Activated CD4-positive, alpha-beta memory T cell treated with anti-CD3 and anti-CD28 coated beads for 36 hours (primary cell): ENCODE measurements around the gene CABP2. TPM values are rescaled to one million over a fixed set of nuclear protein-coding genes. Genes with fewer than 3 reads are reported as not detected.

ENCODE experiments used
- CTCF ChIA-PET: fragments of 350-600 bp; sonication (Branson Sonifier 250); formaldehyde crosslinking; loops from one replicate; lab custom pipeline; 2021; ENCODE audit warnings: antibody characterized with exemption, inconsistent platforms; lab: Charles Lee
- POLR2A ChIA-PET: fragments of 350-600 bp; sonication (Branson Sonifier 250); formaldehyde crosslinking; loops from one replicate; lab custom pipeline; 2021; ENCODE audit warnings: antibody characterized with exemption; lab: Charles Lee
- DNase-seq: peaks from one replicate; pipeline ENCODE4 v3.0.0-alpha.2; 2020
- H3K27ac Mint-ChIP-seq: one replicate; pipeline ENCODE4 v1.8.0; 2021; ENCODE audit warnings: mixed read lengths
- H3K27me3 Mint-ChIP-seq: one replicate; pipeline ENCODE4 v1.8.0; 2021; ENCODE audit warnings: mixed read lengths
- H3K36me3 Mint-ChIP-seq: one replicate; pipeline ENCODE4 v1.8.0; 2021; ENCODE audit warnings: mixed read lengths
- H3K4me1 Mint-ChIP-seq: one replicate; pipeline ENCODE4 v1.8.0; 2021; ENCODE audit warnings: low read depth, mixed read lengths
- H3K4me3 Mint-ChIP-seq: one replicate; pipeline ENCODE4 v1.8.0; 2021; ENCODE audit warnings: mild to moderate bottlenecking, mixed read lengths
- H3K9me3 Mint-ChIP-seq: one replicate; pipeline ENCODE4 v1.8.0; 2021; ENCODE audit warnings: mixed read lengths
- intact Hi-C: fragments of 100-400 bp; cut with micrococcal nuclease; formaldehyde crosslinking; loops from one replicate; pipeline ENCODE4 v1.15.1; 2023
- total RNA-seq, 2 experiments: library from RNA; stranded (reverse); gene quantifications; one replicate each; pipeline ENCODE4 v1.2.3, GENCODE V29; 2021

CABP2 gene
- total RNA-seq, 2 experiments from 2014 or later = not detected

DNA sequence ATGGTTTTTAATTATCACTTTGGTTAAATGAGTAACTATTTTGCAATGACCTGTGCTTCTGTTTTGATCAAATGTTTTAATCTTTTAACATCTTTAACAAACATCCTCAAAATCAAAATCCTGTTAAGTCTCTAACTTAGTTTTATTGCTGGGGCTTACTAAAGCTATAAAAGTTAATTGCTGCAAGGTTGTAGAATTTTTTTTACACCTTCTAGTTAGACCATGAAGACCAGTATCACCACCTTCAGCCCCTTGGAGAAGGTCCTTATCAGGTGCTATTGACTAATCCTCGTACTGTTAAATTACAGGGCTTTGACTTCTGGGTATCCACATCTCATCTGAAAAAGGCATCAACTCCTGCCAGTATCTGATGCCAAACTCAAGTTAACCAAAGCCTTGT, 12.3 kb upstream of the CABP2 start:
- peaks cover 7% of the 10 kb centered on the region for H3K36me3 Mint-ChIP-seq
- ChIA-PET POLR2A (no interaction called here), CTCF (no interaction called here)
- intact Hi-C loops = no loop called here
- H3K4me3 Mint-ChIP-seq = no peak overlapping the region
- no peak for DNase-seq
- H3K9me3 Mint-ChIP-seq = peaks cover 17% of the 10 kb centered on the region
- no peaks in the 10 kb centered on the region for H3K27me3 Mint-ChIP-seq
- no peaks in the 10 kb centered on the region for H3K4me1 Mint-ChIP-seq
- H3K27ac Mint-ChIP-seq = no peak overlapping the region

GRCh38 chr11:67534070-67534679, 10.9 kb upstream of the CABP2 start:
- Mint-ChIP-seq H3K4me1 (no peaks in the 10 kb centered on the region), H3K4me3 (no peak overlapping the region), H3K36me3 (peaks cover 7% of the 10 kb centered on the region), H3K27me3 (no peaks in the 10 kb centered on the region), H3K27ac (no peak overlapping the region), H3K9me3 (peaks cover 17% of the 10 kb centered on the region)
- ChIA-PET CTCF (interaction anchor here (0.6 kb wide), 1 partner anchor 156 kb away, joined by 3 read pairs; no protein-coding TSS in a partner anchor), POLR2A (no interaction called here)
- no peak for DNase-seq
- intact Hi-C loops = no loop called here

DNA sequence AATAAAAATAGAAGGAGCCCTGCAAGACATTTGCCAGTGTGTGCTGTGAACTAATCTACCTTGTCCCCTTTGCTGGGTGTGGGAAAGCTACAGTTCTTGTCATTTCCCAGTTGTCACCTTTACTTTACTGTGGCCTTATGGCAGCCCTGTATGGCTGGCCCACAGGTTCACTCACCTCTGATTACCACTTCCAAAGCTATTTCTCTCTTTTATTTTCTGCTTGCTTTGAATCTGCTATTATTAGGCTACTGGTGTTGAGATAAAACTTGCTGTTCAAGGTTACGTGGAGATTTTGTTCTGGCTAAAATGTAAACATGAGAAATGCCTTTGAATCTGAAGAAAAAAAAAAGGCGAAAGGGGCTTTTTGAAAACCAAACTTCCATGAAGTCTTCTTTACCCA, 9.6 kb upstream of the CABP2 start:
- peaks cover 7% of the 10 kb centered on the region for H3K36me3 Mint-ChIP-seq
- intact Hi-C loops = no loop called here
- no peak overlapping the region for H3K4me3 Mint-ChIP-seq
- peaks cover 17% of the 10 kb centered on the region for H3K9me3 Mint-ChIP-seq
- H3K27ac Mint-ChIP-seq = no peak overlapping the region
- H3K27me3 Mint-ChIP-seq = no peaks in the 10 kb centered on the region
- ChIA-PET CTCF (no interaction called here), POLR2A (no interaction called here)
- no peaks in the 10 kb centered on the region for H3K4me1 Mint-ChIP-seq
- DNase-seq = no peak

DNA sequence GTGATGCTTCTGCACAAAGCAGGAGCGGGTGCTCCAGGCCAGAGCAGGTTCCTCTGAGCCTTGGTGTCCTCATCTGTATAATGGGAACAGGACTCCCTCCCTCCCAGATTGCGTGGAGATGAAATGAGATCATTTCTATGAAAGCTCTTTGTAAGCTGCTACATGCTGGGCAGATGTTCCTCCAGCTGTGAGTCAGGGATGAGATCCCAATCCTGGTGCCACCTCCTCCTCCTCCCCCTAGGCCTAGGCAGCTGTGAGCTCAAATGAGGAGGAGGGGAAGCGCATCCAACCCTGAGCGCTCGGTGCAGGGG, 7.0 kb upstream of the CABP2 start:
- H3K27me3 Mint-ChIP-seq = peaks cover 3% of the 10 kb centered on the region
- H3K36me3 Mint-ChIP-seq = peaks cover 7% of the 10 kb centered on the region
- H3K9me3 Mint-ChIP-seq = peaks cover 17% of the 10 kb centered on the region
- intact Hi-C loops = no loop called here
- ChIA-PET POLR2A (no interaction called here), CTCF (interaction anchor here (1.5 kb wide), 1 partner anchor 99 kb away, joined by 5 read pairs; the partner anchor contains the start of gene NUDT8)
- H3K27ac Mint-ChIP-seq = no peak overlapping the region
- no peaks in the 10 kb centered on the region for H3K4me1 Mint-ChIP-seq
- no peak overlapping the region for H3K4me3 Mint-ChIP-seq
- no peak for DNase-seq

DNA sequence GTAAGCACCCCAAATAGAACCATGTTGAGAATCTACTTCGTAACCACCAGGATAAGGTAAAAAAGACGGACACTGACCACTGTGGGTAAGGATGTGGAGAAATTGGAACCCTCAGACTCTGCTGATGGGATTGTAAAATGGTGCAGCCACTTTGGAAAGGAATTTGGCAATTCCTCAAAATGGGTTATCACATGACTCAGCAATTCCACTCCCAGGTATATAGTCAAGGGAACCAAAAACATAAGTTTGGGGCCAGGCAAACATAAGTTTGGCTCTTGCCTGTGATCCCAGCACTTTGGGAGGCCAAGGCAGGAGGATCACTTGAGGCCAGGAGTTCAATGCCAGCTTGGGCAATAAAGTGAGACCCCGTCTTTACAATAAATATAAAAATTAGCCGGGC, 5.1 kb upstream of the CABP2 start:
- H3K9me3 Mint-ChIP-seq = peaks cover 6% of the 10 kb centered on the region
- intact Hi-C loops = no loop called here
- H3K27me3 Mint-ChIP-seq = peaks cover 3% of the 10 kb centered on the region
- H3K4me1 Mint-ChIP-seq = no peaks in the 10 kb centered on the region
- H3K4me3 Mint-ChIP-seq = no peak overlapping the region
- no peak overlapping the region for H3K27ac Mint-ChIP-seq
- no peaks in the 10 kb centered on the region for H3K36me3 Mint-ChIP-seq
- CTCF ChIA-PET = no interaction called here
- POLR2A ChIA-PET = no interaction called here
- DNase-seq = no peak

GRCh38 chr11:67525275-67525976, 2.2 kb upstream of the CABP2 start:
- intact Hi-C loops = no loop called here
- ChIA-PET POLR2A (no interaction called here), CTCF (no interaction called here)
- Mint-ChIP-seq H3K9me3 (no peaks in the 10 kb centered on the region), H3K4me1 (no peaks in the 10 kb centered on the region), H3K27me3 (peaks cover 3% of the 10 kb centered on the region), H3K27ac (no peak overlapping the region), H3K36me3 (no peaks in the 10 kb centered on the region), H3K4me3 (no peak overlapping the region)
- DNase-seq = no peak

DNA sequence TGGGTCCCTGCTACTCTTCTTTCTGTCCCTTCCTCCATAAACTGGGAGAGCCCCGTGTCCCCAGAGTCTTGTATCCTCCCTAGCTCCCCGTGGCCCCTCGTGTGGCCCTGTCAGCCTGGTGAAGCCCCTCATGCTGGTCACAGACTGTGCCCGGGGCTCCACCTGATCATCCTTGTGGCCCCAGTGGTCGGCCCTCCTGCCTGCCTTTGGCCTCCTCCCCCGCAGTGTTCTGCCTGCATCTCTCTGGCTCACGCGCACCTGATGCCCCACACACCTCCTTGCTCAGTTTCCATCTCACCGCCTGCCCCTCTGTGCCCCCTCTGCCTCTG, 1.2 kb upstream of the CABP2 start:
- no peak for DNase-seq
- Mint-ChIP-seq H3K27me3 (peaks cover 3% of the 10 kb centered on the region), H3K9me3 (no peaks in the 10 kb centered on the region), H3K36me3 (no peaks in the 10 kb centered on the region), H3K4me1 (no peaks in the 10 kb centered on the region), H3K4me3 (no peak overlapping the region), H3K27ac (no peak overlapping the region)
- ChIA-PET POLR2A (no interaction called here), CTCF (no interaction called here)
- intact Hi-C loops = no loop called here

DNA sequence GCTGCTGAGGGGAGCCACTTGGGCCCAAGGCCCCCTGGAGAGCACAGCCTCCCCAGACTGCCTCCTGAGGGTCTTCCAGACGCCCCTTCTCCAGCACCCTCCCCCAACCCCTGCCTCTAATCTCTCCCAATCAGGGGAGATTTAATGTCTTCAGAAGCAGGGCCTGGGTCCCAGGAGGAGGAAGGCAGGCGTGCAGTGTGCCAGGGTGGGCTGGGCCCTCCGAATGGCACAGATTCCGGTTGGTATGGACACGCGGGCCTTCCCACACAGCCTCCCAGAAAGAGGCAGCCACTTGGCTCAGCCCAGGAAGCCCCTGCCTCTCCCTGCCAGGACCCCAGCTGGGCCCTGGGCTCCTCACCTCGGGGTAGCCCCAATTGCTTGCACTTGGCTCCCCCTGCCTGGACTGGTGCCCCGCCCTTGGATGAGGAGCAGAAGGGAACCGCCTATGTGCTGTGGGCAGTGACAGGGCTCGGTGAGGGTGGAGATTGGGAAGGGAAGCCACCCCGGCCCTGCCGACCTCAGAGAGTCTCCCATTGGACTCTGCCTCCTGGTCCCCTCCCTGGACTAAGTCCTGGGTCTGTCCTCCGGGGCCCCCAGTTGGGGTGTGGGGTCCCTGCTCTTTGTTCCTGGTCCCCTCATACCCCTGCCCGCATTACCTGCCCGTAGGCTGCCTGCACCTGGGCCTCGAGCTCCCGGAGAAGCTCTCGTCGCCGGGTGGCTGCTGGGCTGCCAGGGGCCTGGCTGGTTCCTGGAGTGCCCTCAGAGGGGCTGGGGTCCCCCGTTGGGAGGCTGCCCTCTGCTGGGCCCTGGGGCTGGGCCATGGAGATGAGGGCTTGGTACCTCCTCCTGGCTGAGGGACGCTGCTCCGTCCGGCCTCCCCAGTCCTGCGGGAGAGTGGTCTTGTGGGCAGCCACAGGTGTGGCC, 572 bp upstream of the CABP2 start:
- no peak for DNase-seq
- ChIA-PET POLR2A (no interaction called here), CTCF (no interaction called here)
- no peaks in the 10 kb centered on the region for H3K9me3 Mint-ChIP-seq
- H3K4me1 Mint-ChIP-seq = no peaks in the 10 kb centered on the region
- H3K4me3 Mint-ChIP-seq = no peak overlapping the region
- H3K36me3 Mint-ChIP-seq = no peaks in the 10 kb centered on the region
- H3K27me3 Mint-ChIP-seq = peaks cover 3% of the 10 kb centered on the region
- intact Hi-C loops = no loop called here
- no peak overlapping the region for H3K27ac Mint-ChIP-seq

GRCh38 chr11:67522338-67522737, 908 bp downstream of the CABP2 start:
- Mint-ChIP-seq H3K27me3 (peaks cover 3% of the 10 kb centered on the region), H3K4me3 (no peak overlapping the region), H3K27ac (no peak overlapping the region), H3K36me3 (no peaks in the 10 kb centered on the region), H3K4me1 (no peaks in the 10 kb centered on the region), H3K9me3 (no peaks in the 10 kb centered on the region)
- no peak for DNase-seq
- CTCF ChIA-PET = no interaction called here
- POLR2A ChIA-PET = no interaction called here
- intact Hi-C loops = no loop called here

DNA sequence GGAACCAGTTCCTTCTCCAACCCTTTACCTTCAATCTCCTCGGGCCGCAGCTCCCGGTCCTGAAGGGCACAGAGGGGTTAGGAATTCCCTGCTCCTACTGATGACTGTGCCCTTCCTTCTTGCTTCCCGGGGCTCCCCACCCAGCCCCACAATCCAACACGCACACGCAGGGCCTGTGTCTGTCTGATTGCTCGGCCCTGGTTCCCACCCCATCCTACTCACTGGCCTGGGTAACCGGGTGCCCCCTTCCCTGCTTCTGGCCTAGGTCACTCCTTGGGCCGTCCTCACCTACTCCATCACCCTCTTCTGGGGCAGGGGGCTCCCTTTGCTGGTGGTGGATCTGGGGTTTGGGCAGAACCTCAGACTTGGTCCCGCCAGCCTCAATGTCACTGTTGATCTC, 1.3 kb downstream of the CABP2 start:
- intact Hi-C loops = no loop called here
- DNase-seq = no peak
- no peaks in the 10 kb centered on the region for H3K36me3 Mint-ChIP-seq
- H3K9me3 Mint-ChIP-seq = no peaks in the 10 kb centered on the region
- POLR2A ChIA-PET = no interaction called here
- H3K27ac Mint-ChIP-seq = no peak overlapping the region
- CTCF ChIA-PET = no interaction called here
- no peak overlapping the region for H3K4me3 Mint-ChIP-seq
- H3K4me1 Mint-ChIP-seq = no peaks in the 10 kb centered on the region
- H3K27me3 Mint-ChIP-seq = peaks cover 3% of the 10 kb centered on the region

GRCh38 chr11:67520856-67521824, 2.1 kb downstream of the CABP2 start:
- H3K36me3 Mint-ChIP-seq = no peaks in the 10 kb centered on the region
- no peaks in the 10 kb centered on the region for H3K27me3 Mint-ChIP-seq
- no peak overlapping the region for H3K4me3 Mint-ChIP-seq
- DNase-seq = no peak
- CTCF ChIA-PET = no interaction called here
- H3K9me3 Mint-ChIP-seq = no peaks in the 10 kb centered on the region
- no peaks in the 10 kb centered on the region for H3K4me1 Mint-ChIP-seq
- intact Hi-C loops = no loop called here
- POLR2A ChIA-PET = no interaction called here
- H3K27ac Mint-ChIP-seq = no peak overlapping the region

- Mint-ChIP-seq H3K4me3 (no peak overlapping the region), H3K27me3 (no peaks in the 10 kb centered on the region), H3K27ac (no peak overlapping the region), H3K4me1 (no peaks in the 10 kb centered on the region), H3K9me3 (no peaks in the 10 kb centered on the region), H3K36me3 (no peaks in the 10 kb centered on the region)
- intact Hi-C loops = no loop called here
- no peak for DNase-seq
- ChIA-PET POLR2A (no interaction called here), CTCF (no interaction called here)
Measured at GRCh38 chr11:67519726-67520125, 3.5 kb downstream of the CABP2 start.
